Measurements from ENCODE around the gene GALNT9.
"Not testable (repeated sequence)": the region's sequence is repeated elsewhere in the genome, so short reads cannot be mapped to it uniquely, and the experiment has no call there.

Gene GALNT9

DNA sequence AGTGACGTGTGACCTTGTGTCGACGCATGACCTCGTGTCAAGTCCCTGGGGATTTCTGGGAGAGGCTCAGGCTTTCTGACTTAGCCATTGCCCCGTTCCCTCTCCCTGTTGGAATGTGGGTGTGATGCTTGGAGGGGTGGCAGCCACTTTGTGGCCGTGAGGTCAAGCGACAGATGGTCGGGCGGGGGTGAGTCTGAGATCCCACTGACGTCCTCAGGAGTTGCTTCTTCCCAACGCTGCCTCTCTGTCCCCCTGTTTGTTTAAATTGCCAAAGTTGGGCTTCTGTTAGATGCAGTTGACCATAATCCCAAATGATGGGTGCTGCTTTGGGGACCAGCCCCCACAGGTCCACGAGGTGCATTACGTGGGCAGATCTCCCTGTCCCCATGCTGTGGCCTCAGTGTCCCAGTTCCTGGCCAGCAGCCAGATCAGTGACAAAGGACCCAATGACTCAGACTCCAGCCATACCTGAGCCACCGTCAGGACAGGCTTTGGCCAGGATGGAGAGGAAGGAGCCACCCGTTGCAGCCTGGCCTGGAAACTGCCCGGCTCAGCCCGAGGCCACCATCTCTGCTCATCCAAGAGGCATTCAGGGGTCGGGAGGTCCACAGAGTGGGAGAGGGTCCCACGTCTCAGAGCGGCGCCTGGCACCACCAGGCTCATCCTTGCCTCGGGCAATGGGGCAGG is 34.4 kb upstream of the GALNT9 start:
- H3K4me3 ChIP-seq (ENCODE audit: control insufficient read depth, low read depth, low read length): no peak overlapping the region
- DNase-seq (ENCODE audit: low read depth): no peak
- TF ChIP-seq, protein P1, sequence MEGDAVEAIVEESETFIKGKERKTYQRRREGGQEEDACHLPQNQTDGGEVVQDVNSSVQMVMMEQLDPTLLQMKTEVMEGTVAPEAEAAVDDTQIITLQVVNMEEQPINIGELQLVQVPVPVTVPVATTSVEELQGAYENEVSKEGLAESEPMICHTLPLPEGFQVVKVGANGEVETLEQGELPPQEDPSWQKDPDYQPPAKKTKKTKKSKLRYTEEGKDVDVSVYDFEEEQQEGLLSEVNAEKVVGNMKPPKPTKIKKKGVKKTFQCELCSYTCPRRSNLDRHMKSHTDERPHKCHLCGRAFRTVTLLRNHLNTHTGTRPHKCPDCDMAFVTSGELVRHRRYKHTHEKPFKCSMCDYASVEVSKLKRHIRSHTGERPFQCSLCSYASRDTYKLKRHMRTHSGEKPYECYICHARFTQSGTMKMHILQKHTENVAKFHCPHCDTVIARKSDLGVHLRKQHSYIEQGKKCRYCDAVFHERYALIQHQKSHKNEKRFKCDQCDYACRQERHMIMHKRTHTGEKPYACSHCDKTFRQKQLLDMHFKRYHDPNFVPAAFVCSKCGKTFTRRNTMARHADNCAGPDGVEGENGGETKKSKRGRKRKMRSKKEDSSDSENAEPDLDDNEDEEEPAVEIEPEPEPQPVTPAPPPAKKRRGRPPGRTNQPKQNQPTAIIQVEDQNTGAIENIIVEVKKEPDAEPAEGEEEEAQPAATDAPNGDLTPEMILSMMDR (conservative IDR thresholded peaks at IDR 0.05; ENCODE audit: control insufficient read depth, insufficient read depth, low read depth, low read length): no peak

DNA sequence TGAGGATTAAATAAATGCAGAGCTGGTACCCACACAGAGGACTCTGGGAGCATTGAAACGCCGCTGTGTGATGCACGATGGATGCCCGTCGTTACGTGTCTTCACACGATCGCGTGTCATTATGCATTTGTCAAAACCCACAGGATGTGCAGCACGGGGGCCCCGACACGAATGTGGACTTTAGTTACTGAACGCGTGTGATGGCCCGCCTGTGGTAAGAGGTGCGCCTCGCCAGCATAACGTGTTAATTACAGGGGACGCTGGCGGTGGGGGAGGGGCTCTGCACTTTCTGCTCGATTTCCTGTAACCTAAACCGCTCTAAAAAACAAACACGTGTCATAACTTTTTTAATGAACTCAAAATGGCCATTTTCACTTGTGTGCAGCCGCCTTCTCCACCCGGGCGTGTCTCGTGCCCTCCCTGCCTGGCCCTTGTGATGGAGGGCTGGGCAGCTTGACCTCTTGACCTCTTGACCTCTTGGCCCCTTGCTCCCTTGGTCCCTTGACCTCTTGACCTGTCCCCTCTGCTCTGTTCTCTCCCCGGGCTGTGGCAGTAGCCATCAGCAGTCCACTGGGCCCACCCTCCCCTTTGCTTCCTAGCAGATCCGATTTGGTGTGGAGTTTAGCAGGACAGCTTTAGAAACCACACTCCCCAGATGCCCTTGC is 33.7 kb upstream of the GALNT9 start:
- DNase-seq (ENCODE audit: low read depth): no peak
- no peak overlapping the region for H3K4me3 ChIP-seq (ENCODE audit: control insufficient read depth, low read depth, low read length)
- TF ChIP-seq, protein P1 (conservative IDR thresholded peaks at IDR 0.05; ENCODE audit: control insufficient read depth, insufficient read depth, low read depth, low read length): no peak

DNA sequence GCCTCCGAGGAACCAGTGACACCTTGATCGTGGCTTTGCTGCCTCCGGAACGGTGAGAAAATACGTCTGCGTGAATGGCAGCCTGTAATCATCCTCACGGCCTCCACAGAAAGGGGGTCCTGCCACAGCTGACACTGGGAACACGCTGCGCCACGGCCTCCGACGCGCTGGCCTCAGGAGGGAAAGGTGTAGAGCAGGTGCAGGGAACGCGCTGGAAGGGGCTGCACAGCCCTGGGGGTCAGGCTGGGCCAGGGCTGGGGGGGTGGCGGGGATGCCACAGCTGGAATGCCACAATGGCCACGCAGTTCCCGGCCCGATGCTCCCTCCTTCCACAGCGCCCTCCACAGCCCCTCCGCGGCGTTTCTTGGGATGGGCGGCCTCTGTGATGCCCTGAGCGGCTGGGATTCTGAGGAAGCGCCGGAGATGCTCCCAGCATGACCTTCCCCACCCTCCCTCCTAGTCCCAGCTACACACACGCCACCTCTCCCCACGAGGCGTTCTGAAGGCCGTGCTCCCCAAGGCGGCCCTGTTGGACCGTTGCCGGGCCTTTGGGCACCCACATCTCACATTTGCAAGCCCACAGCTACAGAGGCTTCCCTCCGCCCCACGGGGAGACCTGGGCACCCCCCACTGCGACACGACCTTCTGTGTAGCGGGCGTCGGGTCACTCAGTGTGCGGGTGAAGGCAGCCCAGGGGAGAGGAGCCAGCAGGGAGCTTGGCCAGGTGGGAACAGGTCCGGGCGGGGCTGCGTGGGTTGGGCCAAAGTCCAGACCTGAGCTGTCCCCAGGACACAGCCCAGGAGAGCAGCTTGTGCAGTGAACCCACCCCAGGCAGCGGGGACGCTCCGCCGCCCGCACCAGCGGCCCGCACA is 31.8 kb upstream of the GALNT9 start:
- DNase-seq (ENCODE audit: low read depth): no peak
- TF ChIP-seq, protein P1 (conservative IDR thresholded peaks at IDR 0.05; ENCODE audit: control insufficient read depth, insufficient read depth, low read depth, low read length): no peak
- no peak overlapping the region for H3K4me3 ChIP-seq (ENCODE audit: control insufficient read depth, low read depth, low read length)

DNA sequence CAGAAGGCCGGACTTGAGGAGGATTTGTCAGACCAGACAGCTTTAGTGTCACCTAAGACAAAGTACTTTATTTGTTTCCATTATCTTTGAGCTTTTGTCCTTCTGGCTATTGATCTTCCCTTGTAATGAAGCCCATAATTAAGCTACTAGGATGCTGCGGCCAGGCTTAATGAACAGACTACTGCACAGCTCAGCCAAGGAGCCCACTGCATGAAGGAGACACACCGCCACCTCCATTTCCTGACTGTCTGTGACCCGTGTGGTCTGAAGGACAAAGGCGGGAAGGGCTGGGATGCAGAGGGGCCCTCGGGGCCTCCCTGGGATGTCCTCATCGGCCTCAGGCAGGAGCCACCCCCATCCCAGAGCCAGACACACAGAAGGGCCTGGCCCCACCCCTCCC is 31.0 kb upstream of the GALNT9 start:
- H3K4me3 ChIP-seq (ENCODE audit: control insufficient read depth, low read depth, low read length): no peak overlapping the region
- TF ChIP-seq, protein P1 (conservative IDR thresholded peaks at IDR 0.05; ENCODE audit: control insufficient read depth, insufficient read depth, low read depth, low read length): no peak
- no peak for DNase-seq (ENCODE audit: low read depth)

DNA sequence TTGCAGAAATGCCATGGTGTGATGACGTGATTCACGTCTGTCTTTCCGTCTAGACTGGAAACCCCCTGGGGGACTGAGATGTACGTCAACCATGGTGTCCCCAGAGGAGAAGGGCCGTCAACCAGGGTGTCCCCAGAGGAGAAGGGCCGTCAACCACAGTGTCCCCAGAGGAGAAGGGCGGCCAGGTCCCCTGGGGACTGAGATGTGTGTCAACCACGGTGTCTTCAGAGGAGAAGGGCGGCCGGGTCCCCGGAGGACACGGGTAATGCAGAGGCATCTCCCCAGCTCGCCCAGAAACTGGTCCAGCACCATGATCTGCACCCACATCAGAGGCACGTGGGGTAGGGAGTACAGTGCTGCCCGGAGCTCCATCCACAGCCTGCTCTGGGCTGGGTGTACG is 30.6 kb upstream of the GALNT9 start:
- no peak overlapping the region for H3K4me3 ChIP-seq (ENCODE audit: control insufficient read depth, low read depth, low read length)
- TF ChIP-seq, protein P1 (conservative IDR thresholded peaks at IDR 0.05; ENCODE audit: control insufficient read depth, insufficient read depth, low read depth, low read length): no peak
- DNase-seq (ENCODE audit: low read depth): no peak

DNA sequence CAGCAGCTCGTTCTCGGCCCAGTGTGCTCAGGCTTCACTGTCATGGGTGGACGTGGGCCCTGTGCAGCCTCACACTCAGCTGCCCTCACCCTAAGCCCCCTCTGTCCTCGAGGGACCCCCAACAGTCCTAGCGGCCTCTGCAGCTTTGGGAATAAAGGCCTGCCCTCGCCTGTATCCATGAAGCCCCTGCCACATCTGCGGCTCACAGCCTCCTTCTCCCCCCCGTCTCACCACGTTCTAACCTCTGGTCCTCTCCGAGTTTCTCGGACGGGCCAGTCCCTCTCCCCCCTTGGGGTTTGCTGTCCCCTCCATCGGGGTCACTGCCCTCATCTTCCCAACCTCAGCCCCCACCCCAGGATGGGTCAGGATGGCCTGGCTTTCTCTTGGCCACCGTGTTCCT is 30.2 kb upstream of the GALNT9 start:
- DNase-seq (ENCODE audit: low read depth): no peak
- no peak overlapping the region for H3K4me3 ChIP-seq (ENCODE audit: control insufficient read depth, low read depth, low read length)
- TF ChIP-seq, protein P1 (conservative IDR thresholded peaks at IDR 0.05; ENCODE audit: control insufficient read depth, insufficient read depth, low read depth, low read length): no peak

DNA sequence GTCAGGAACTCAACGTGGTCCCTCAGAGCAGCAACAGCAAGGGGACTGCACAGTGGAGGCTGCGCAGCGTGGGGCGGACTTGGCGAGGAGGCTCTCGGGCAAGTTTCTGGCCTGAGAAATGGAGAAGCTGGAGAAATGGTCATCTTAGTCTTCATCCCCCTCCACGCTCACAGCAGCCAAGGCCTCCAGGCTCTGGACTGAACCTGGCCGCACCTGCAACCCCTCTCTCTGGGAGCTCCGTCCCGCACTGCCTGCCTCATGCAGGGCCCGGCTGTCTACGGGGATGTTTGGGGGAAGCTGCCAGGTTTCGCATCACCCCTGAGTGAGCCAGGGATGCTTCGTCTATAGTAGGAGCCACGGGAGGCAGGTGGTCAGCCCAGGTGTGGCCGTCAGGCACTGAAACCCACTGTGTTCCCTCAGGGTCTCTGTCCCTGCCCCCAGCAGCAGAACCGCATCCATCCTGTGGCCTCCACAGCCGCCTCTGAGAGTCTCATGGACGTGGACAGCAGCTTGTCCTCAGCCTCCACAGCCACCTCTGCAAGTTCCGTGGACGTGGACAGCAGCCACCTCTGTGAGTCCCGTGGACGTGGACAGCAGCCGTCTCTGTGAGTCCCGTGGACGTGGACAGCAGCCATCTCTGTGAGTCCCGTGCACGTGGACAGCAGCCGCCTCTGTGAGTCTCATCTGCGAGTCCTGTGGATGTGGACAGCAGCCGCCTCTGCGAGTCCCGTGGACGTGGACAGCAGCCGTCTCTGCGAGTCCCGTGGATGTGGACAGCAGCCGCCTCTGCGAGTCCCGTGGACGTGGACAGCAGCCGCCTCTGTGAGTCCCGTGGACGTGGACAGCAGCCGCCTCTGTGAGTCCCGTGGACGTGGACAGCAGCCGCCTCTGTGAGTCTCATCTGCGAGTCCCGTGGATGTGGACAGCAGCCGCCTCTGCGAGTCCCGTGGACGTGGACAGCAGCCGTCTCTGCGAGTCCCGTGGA is 29.1 kb upstream of the GALNT9 start:
- not testable (repeated sequence) for H3K4me3 ChIP-seq (ENCODE audit: control insufficient read depth, low read depth, low read length); DNase-seq (ENCODE audit: low read depth)

Data from fibroblast of mammary gland (primary cell).